Measurements from ENCODE around the gene ORM2. TPM values are rescaled to one million over a fixed set of nuclear protein-coding genes. Genes with fewer than 3 reads are reported as not detected.
"Not testable (repeated sequence)": the region's sequence is repeated elsewhere in the genome, so short reads cannot be mapped to it uniquely, and the experiment has no call there.

The ORM2 gene
- total RNA-seq, 2 donors from 2014 or later: not detected

DNA sequence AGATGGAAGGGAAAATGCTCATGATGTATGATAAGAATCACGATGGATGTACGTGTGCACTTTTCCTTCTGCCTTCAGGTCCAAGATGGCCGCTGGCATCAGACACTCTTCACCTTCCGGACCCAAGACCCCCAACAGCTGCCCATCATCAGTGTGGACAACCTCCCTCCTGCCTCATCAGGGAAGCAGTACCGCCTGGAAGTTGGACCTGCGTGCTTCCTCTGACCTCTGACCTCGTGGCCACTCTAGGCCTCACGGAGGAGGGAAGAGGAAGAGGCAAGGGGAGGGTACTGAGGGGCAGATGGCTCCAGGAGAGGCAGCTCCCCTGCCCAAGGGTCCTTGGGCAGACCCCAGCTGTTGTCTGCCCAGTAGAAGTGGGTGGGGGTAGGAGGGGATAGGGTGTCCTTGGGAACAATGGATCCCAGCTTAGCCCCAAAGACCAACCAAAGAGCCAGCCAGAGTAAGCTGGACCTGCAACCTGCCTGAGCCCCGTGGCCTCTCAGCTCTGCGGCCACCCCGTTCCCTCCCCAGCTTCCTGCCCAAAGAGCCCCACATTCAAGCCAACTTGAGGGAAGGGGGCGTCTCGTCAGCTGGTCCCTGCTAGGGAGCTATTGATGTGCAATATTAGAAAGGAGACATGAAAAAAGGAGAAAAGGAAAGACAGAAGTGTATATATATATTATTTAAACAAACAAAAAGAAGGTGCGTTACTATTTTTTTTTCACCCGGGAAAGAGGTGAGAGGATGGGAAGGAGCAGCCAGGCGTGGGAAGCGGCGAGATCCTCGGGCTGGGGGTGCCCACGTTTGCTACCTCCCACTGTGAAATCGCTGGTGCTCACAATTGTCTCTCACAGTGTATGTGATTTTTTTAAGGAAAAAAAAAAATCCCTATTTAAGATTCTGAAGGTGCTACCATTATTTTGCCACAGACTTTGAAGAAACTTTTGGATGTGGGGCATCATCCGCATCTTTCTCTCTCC, 18.9 kb upstream of the ORM2 start:
- DNase-seq (ENCODE audit: low spot score): peak; percentile 59
- intact Hi-C loops (cut with DNase I): no loop called here

DNA sequence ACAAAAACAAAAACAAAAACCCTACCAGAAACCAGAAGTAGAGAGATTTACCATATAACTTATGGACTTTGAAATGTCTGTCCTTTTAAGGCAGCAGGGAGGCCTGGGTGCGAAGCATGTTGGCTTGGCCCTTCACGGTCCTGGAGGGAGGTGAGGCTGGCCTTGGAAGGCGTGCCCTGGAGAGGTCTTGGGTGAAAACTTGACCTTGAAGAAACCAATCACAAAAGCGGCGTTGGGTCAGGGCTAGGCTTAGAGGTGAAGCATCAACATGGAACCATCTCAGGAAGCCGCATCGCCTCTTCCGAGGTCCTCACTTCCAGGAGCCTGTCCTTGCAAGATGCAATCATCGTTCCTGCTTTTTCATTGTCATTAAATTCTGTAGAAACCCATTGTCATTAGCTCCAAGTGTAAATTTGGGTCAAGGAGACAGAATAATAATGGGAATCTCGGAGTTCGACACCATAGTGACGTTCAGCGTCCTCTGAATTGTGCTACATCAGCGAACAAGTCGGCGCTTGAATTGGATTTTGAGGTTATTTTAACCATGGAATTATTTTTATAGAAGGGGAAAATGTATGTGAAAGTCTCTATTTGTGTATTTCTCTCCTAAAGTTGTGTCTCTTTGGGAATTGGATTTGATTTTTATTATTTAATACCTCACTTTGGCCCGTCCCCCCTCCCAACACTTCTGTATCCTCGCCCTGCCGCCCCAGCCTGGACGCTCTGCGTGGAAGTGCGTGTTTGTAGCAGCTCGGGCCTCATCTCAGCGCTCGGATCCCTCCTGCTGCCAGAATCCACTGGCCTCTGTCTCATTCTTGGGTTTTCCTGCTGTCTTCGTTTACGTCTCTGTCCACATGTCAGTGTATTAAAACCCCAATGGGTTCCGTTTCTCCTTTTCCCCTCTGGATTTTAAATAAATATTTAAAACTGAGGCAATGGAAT, 17.8 kb upstream of the ORM2 start:
- DNase-seq (ENCODE audit: low spot score): peak; percentile 62

DNA sequence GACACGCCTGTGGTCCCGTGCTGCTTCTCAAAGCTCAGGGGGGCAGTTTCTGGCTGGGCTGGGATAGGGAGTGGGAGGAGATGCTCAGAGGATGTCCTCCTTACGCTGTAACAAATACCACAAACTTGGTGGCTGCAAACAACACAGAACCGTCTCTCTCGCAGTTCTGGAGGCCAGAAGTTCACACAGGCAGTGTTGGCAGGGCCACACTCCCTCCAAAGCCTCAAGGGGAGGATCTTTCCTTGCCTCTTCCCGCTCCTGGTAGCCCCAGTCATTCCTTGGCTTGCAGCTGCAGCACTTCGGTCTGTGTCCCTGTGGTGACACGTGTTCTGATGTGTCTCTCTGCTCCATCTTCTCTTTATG, 17.2 kb upstream of the ORM2 start:
- peak; percentile 57 for DNase-seq (ENCODE audit: low spot score)

More for the DNA sequence above, 17.8 kb upstream of the ORM2 start:
- intact Hi-C loops (cut with DNase I): no loop called here

DNA sequence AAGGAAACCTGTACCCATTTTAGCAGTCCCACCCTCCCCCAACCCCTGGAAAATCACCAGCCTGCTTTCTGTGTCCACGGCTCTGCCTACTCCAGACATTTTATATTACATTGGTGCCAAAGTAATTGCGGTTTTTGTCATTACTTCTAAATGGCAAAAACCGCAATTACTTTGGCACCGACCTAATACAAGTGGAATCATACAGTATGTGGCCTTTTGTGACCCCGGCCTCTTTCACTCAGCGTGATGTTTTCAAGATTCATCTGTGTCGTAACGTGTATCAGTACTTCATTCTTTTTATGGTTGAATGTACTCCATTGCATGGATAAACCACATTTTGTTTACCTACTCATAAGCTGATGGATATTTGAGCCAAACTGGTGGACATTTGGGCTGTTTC, 16.5 kb upstream of the ORM2 start:
- intact Hi-C loops (cut with DNase I): no loop called here
- DNase-seq (ENCODE audit: low spot score): peak; percentile 10

More for the DNA sequence above, 17.2 kb upstream of the ORM2 start:
- intact Hi-C loops (cut with DNase I): no loop called here

DNA sequence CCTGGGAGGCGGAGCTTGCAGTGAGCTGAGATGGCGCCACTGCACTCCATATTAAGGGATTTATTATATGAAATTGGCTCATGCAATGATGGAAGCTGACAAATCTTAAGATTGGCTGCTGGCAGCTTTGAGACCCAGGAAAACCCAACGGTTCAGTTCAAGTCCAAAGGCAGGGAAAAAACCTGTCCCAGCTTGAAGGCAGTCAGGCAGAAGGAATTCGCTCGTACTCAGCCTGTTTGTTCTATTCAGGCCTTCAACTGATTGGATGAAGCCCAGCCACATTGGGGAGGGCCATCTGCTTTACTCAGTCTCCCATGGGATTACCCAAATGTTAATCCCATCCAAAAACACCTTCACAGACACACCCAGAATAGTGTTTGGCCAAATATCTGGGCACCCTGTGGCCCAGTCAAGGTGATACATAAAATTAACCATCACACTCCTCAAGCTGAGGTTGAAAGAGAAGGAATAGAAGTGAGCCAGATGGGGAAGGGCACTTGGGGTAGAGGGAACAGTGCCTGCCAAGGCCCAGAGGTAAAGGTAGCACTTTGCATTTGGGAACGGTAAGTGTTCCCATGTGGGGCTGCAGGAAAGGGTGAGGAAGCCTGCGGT, 15.3 kb upstream of the ORM2 start:
- DNase-seq (ENCODE audit: low spot score): peak; percentile 20
- intact Hi-C loops (cut with DNase I): no loop called here

DNA sequence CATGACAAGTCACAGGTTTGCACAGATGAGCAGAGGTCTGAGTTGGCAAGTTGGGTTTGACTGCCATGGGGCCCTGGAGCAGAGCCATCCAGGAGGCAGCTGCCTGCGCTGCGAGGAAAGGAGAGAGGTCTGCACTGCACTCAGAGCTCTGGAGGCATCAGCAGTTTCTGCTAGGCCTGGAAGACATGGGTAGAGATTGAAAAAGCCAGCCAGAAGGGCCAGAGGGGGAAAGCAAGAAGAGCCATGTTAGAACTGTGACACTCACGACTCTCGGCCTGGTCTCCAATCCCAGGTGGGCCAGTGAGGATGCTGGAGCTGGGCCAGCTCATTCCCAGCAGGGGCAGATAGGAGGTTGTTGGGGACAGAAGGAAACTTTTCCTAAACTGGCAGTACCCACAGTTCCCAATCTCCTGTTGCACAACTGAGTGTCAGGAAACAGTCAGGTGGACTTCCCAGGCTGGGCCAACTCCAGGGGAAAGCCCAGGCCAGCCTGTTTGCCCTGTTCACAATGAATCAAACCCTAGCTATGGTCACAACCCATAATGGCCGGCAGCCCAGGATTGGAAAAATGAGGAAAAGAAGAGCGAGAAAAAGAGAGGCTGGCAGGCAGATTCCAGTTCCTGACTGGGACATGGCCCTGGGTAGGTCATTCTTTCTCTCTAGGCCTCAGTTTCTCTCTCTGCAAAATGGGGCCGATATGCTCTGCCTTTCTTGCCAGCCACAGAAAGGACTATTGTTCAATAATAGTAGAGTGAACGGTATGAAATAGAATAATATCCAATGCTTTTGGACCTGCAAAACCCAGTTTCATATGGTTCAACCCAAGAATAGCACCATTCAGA, 14.6 kb upstream of the ORM2 start:
- intact Hi-C loops (cut with DNase I): no loop called here
- peak; percentile 73 for DNase-seq (ENCODE audit: low spot score)

DNA sequence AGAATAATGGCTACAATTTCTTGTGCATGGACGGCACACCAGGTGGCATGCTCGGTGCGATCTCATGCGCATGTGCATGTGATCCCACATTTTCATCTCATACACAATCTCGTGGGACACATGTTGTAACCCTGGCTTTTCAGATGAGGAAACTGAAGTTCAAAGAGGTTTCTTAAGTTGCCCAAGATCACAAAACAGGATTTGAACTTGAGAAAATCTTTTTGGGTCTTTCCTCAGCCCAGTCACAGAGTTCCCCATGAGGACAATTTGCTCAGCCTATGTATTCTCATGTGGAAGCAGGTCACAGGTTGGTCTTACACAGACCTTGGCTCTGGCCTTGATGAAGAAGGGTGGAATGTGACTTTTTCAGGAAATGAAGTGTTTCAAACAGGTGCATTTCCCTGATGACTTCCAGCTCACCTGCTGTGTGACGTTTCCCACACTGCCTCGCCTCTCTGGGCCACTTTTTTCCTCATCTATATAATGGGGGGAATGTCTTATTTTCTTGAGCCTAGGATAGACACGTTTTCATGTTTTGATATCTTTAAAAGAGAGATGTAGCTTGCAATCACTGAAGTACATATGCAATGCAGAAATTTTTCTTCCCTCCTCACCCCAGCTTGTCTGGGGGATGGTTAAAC, 13.8 kb upstream of the ORM2 start:
- DNase-seq (ENCODE audit: low spot score): peak; percentile 14
- intact Hi-C loops (cut with DNase I): no loop called here

DNA sequence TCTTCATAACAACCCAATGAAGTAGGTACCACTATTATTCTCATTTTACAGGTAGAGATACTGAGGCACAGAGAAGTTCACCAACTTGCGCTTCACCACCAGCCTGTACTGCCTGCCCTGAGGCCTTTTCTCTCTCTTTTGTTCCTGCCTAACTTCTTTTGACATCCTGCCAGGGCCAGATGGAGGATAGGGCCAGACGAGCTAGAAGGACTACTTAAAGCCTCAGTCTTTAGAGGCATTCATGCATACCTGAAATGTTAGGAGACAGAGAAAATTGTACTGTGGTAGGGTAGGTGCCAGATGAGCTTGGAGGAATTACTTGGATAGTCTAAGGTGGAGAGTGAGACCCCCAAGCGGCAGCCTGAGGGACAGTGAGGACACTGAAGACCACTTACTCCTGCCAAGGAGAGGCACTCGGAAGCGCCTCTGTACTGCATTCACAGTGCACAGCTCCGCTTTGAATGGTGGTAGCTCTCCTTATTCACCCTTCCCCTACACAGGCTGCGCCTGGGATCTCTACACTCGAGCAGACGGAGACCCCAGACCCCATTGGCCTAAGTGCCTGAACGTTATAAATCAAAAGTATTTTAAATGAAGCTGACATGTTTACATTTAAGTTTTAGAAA, 13.0 kb upstream of the ORM2 start:
- DNase-seq (ENCODE audit: low spot score): peak; percentile 38
- intact Hi-C loops (cut with DNase I): no loop called here

DNA sequence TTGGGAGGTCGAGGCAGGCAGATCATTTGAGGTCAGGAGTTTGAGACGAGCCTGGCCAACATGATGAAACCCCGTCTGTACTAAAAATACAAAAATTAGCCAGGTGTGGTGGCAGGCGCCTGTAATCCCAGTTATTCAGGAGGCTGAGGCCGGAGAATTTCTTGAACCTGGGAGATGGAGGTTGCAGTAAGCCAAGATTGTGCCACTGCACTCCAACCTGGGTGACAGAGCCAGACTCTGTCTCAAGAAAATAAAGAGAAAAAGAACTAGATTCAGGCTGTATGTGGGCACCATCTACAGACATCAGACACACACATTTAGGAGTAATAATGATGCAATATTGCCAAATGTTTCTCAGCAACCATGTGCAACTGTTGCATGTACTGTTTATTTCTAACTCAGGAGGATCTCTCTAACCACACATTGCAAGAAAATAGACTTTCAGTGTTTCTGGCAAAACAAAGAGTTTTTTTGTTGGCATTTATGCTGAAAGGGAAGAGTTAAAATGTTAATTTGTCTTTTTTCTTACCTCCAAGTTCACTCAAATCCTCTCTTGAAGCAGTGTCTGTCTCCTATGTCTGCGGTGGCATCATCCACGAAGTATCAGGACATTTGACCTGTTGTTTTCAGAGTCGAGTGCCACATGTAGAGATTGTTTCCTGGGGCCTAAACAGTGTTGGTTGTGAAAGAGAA, 11.9 kb upstream of the ORM2 start:
- DNase-seq (ENCODE audit: low spot score): no peak
- intact Hi-C loops (cut with DNase I): no loop called here

DNA sequence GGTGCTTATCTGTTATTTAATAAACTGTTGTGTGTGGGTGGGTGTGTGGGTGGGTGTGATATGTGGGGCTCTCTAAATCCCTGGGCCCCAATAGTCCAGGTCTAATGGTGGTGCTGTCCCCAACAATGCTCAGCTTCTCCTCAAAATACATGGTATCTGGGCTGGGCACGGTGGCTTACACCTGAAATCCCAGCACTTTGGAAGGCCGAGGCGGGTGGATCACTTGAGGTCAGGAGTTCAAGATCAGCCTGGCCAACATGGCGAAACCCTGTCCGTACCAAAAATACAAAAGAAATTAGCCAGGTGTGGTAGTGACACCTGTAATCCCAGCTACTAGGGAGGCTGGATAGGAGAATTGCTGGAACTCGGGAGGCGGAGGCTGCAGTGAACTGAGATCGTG, 11.3 kb upstream of the ORM2 start:
- DNase-seq (ENCODE audit: low spot score): peak; percentile 18
- intact Hi-C loops (cut with DNase I): no loop called here

DNA sequence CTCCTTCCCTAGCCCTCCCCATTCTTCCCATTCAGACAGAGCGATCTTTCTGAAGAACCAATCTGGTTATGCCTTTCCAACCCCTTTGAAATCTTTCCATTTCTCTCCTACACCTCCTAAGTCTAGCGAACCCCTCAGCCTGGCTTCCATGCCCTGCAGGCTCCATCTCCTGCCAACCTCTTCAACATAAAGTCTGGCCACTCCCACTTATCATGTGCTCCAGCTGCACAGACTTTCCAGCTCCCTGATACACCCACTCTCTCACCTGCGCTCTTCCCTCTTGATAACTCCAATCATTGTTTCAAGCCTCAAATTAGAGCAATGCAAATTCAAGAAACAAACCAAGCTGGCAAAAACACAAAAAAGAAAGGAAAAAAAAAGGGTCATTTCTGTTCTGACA, 10.5 kb upstream of the ORM2 start:
- intact Hi-C loops (cut with DNase I): no loop called here
- peak; percentile 4 for DNase-seq (ENCODE audit: low spot score)

DNA sequence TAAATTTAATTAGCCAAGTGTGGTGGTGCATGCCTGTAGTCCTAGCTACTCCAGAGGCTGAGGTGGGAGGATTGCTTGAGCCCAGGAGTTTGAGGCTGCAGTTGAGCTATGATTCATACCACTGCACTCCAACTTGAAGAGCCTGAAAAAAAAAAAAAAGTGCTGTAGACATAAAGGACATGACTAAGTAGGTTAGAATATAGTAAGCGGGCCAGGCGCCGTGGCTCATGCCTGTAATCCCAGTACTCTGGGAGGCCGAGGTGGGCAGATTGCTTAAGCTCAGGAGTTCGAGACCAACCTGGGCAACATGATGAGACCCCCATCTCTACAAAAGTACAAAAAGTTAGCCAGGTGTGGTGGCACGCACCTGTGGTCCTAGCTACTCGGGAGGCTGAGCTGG, 9.0 kb upstream of the ORM2 start:
- intact Hi-C loops (cut with DNase I): not testable (repeated sequence)
- DNase-seq (ENCODE audit: low spot score): peak; percentile 47

DNA sequence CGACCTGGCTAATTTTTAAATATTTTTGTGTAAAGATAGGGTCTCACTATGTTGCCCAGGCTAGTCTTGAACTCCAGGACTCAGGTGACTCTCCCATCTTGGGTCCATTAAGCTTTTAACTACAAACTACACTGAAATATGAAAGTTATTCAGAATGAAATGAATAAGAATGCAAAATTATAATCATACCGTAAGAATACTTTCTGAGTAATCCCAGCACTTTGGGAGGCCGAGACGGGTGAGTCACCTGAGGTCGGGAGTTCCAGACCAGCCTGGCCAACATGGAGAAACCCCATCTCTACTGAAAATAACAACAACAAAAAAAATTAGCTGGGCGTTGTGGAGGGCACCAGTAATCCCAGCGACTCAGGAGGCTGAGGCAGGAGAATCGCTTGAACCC, 7.9 kb upstream of the ORM2 start:
- DNase-seq (ENCODE audit: low spot score): no peak
- intact Hi-C loops (cut with DNase I): no loop called here

DNA sequence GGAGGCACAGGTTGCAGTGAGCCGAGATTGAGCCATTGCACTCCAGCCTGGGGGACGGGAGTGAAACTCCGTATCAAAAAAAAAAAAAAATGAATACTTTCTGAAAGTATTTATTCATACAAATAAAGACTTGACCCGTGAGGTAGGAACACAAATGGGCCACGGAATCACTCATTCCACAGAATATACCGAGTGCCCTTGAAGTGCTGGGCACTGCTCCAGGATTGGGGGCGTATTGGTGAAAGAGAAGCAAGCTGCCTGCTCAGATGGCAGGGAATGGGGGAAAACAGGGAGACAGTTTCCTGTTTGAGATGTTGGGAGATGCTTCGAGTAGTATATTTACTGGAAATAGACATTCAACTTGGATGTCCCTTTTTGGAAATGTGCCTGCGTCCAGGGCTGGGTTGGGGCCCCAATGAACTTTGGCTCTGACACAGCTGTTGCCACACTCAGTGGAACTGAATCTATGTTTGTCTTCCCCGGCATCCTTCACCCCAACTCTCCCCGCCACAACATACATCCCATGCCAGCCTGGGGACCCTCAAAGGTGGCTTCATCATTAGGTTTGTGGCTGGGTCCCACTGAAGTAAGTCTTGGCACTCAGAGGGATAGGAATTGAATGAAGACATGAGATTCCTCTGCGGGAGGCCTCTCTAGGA, 7.4 kb upstream of the ORM2 start:
- DNase-seq (ENCODE audit: low spot score): peak; percentile 19
- intact Hi-C loops (cut with DNase I): not testable (repeated sequence)

DNA sequence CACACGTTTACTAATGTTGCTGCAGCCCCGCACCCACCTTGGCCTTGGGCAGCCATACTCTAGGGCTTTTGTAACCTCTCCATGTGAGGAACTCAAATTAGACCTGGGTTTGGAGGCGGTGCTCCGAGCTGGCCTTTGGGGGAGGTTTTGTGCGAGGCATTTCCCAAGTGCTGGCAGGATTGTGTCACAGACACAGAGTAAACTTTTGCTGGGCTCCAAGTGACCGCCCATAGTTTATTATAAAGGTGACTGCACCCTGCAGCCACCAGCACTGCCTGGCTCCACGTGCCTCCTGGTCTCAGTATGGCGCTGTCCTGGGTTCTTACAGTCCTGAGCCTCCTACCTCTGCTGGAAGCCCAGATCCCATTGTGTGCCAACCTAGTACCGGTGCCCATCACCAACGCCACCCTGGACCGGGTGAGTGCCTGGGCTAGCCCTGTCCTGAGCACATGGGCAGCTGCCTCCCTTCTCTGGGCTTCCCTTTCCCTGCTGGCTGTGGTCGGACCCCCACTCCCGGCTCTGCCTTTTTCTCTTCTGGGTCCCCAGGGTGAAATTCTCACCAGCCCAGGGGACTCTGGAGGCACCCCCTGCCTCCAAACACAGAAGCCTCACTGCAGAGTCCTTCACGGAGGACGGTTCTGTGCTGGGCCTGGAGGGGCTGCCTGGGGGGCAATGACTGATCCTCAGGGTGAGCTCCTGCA, 6.7 kb upstream of the ORM2 start, which contains the start of gene ORM1:
ORM1 (plus strand) TSS at position 268 of the 701 bp plus-strand sequence; CDS start at position 304, 36 bp downstream.
- DNase-seq (ENCODE audit: low spot score); intact Hi-C loops (cut with DNase I): not testable (repeated sequence)

DNA sequence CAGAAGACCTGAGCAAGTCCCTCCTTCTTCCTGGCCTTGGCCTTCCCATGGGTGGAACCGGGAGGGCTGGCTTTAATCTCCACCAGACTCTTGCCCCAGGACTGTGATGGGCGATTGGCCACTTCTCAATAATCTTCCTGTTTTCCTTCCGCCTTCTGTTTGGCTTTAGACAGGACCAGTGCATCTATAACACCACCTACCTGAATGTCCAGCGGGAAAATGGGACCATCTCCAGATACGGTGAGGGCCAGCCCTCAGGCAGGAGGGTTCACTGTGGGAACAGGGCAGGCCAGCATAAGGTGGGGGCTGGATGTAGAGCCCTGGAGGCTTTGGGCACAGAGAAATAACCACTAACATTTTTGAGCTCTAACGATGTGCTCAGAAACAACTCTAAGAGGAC, 5.8 kb upstream of the ORM2 start:
- DNase-seq (ENCODE audit: low spot score); intact Hi-C loops (cut with DNase I): not testable (repeated sequence)
